ENCODE data around the gene KLF11.

- TF ChIP-seq POLR2A (IDR thresholded peaks at IDR 0.05; ENCODE audit: low read depth, low read length) (no peak), POLR2AphosphoS5 (IDR thresholded peaks at IDR 0.05; ENCODE audit: low read depth, low read length) (no peak), POU2F2 (IDR thresholded peaks at IDR 0.05; ENCODE audit: low read depth, low read length) (no peak)
Observed at GRCh38 chr2:10004836-10005235, 38.5 kb upstream of the KLF11 start.

Data from GM12891 (cell line).